DND-41 (cell line): ENCODE results near the gene LRP5.

Experiments
- ATAC-seq: fragments of 200-7000 bp; cut with Tn5 transposase; 3 replicates; pipeline ENCODE4 v1.9.1; 2021; ENCODE audit warnings: low read depth; ENCODE audit not compliant: insufficient read depth
- DNase-seq: peaks from one replicate; pipeline ENCODE4 v3.0.0-alpha.2; 2020
- H2AFZ ChIP-seq: 2 replicates; pipeline ENCODE4 v1.6.0; 2012; ENCODE audit warnings: low read depth, low read length
- H3K27ac ChIP-seq: 2 replicates; pipeline ENCODE4 v1.5.1; 2012; ENCODE audit warnings: low read length, inconsistent platforms
- H3K27me3 ChIP-seq: fragments of 200-600 bp; sonication (generic); 2 replicates; pipeline ENCODE4 v1.6.0; 2012; ENCODE audit warnings: low read length, mild to moderate bottlenecking, inconsistent platforms; ENCODE audit not compliant: insufficient read depth, poor library complexity
- H3K36me3 ChIP-seq: 2 replicates; pipeline ENCODE4 v1.5.1; 2012; ENCODE audit warnings: low read length, inconsistent platforms; ENCODE audit not compliant: insufficient read depth
- H3K4me1 ChIP-seq: 2 replicates; pipeline ENCODE4 v1.5.1; 2012; ENCODE audit warnings: mild to moderate bottlenecking, low read length; ENCODE audit not compliant: insufficient read depth
- H3K4me2 ChIP-seq: 2 replicates; pipeline ENCODE4 v1.6.0; 2012; ENCODE audit warnings: mild to moderate bottlenecking, moderate library complexity, low read length, inconsistent platforms; ENCODE audit not compliant: insufficient read depth
- H3K4me3 ChIP-seq, 2 experiments: fragments of 200-600 bp in 1 of 2; shearing (Covaris generic) in 1 of 2; 2 replicates each; pipeline ENCODE4 v1.5.1; 2012 to 2016; ENCODE audit warnings: inconsistent platforms in 2 of 2, low read length in 2 of 2, mild to moderate bottlenecking in 2 of 2, low read depth in 1 of 2, moderate library complexity in 1 of 2
- H3K79me2 ChIP-seq: 2 replicates; pipeline ENCODE4 v1.6.0; 2012; ENCODE audit warnings: low read length, inconsistent platforms; ENCODE audit not compliant: insufficient read depth
- H3K9ac ChIP-seq: 2 replicates; pipeline ENCODE4 v1.6.0; 2012; ENCODE audit warnings: low read depth, mild to moderate bottlenecking, inconsistent platforms, low read length, moderate library complexity
- H3K9me3 ChIP-seq: 2 replicates; pipeline ENCODE4 v1.5.1; 2012; ENCODE audit warnings: low read length, moderate library complexity, mild to moderate bottlenecking, inconsistent platforms; ENCODE audit not compliant: insufficient read depth, severe bottlenecking
- H4K20me1 ChIP-seq: 2 replicates; pipeline ENCODE4 v1.6.0; 2012; ENCODE audit warnings: low read length; ENCODE audit not compliant: insufficient read depth
- CTCF ChIP-seq: IDR thresholded peaks from 2 replicates; pipeline ENCODE4 v1.5.1; 2012; ENCODE audit warnings: borderline replicate concordance, low read length, moderate library complexity, mild to moderate bottlenecking; ENCODE audit not compliant: poor library complexity, severe bottlenecking; ENCODE audit errors: extremely low read depth
- EZH2 ChIP-seq: IDR thresholded peaks from 3 replicates; pipeline ENCODE4 v1.6.1; 2012; ENCODE audit warnings: borderline replicate concordance, low read depth, mild to moderate bottlenecking, moderate library complexity, low read length, inconsistent platforms; ENCODE audit not compliant: severe bottlenecking

LRP5 gene

DNA sequence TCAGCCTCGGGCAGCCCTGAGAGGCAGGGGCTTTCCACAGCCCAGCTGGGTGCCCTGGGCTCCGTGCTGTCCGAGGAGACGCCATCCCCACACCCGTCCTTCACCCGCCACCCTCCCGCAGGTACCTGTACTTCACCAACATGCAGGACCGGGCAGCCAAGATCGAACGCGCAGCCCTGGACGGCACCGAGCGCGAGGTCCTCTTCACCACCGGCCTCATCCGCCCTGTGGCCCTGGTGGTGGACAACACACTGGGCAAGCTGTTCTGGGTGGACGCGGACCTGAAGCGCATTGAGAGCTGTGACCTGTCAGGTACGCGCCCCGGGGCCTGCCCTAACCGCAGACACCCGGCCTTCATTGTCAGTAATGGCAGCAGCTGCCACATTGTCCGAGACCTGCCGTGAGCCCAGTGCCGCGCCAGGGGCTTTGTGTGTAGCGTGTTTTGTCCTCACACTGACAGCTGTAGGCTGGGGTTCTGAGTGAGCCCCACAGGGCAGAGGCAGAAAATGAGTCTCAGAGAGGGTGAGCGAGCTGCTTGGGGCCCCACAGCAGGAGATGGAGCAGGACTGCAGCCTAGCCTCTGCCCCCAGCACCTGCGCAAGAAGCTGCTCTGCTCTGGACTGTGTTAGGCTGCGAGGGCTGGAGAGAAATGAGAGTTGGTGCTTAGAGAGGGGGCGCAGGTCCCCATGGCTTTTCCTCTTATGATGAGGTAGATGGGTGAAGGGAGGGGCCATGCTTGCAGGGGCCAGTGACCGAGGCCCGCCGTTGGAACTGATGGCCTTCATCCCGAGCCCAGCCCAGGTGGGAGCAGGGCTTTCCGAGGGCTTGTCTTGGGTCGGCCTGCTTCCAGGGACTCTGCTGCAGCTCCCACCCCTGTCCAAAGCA, 112.8 kb downstream of the LRP5 start:
- H3K27me3 ChIP-seq, result no peaks in the 10 kb centered on the region
- H3K9ac ChIP-seq, result no peak overlapping the region
- ATAC-seq, result no peak
- H4K20me1 ChIP-seq, result no peaks in the 10 kb centered on the region
- H3K4me3 ChIP-seq, result no peak overlapping the region
- no peak overlapping the region for H3K27ac ChIP-seq
- DNase-seq, result no peak
- TF ChIP-seq CTCF, result no peak
- no peak for TF ChIP-seq EZH2
- H3K4me1 ChIP-seq, result no peaks in the 10 kb centered on the region
- no peak overlapping the region for H2AFZ ChIP-seq
- H3K9me3 ChIP-seq, result peaks cover 13% of the 10 kb centered on the region
- H3K4me2 ChIP-seq, result no peak overlapping the region
- H3K79me2 ChIP-seq, result no peaks in the 10 kb centered on the region
- H3K36me3 ChIP-seq, result peaks cover 63% of the 10 kb centered on the region

- Histone ChIP-seq H2AFZ (no peak overlapping the region), H3K27ac (no peak overlapping the region), H3K27me3 (no peaks in the 10 kb centered on the region), H3K79me2 (no peaks in the 10 kb centered on the region), H3K9me3 (peaks cover 13% of the 10 kb centered on the region), H3K4me3 (no peak overlapping the region), H3K9ac (no peak overlapping the region), H4K20me1 (no peaks in the 10 kb centered on the region), H3K4me2 (no peak overlapping the region), H3K36me3 (peaks cover 64% of the 10 kb centered on the region), H3K4me1 (no peaks in the 10 kb centered on the region)
- no peak for ATAC-seq
- DNase-seq, result no peak
- TF ChIP-seq CTCF (no peak), EZH2 (no peak)
Measured at GRCh38 chr11:68425866-68426380, 113.5 kb downstream of the LRP5 start.

- DNase-seq (no peak), ATAC-seq (no peak)
- no peaks in the 10 kb centered on the region for H4K20me1 ChIP-seq
- H3K36me3 ChIP-seq, result peaks cover 79% of the 10 kb centered on the region
- H3K27me3 ChIP-seq, result no peaks in the 10 kb centered on the region
- H2AFZ ChIP-seq, result no peak overlapping the region
- no peak for TF ChIP-seq EZH2
- H3K79me2 ChIP-seq, result no peaks in the 10 kb centered on the region
- no peak overlapping the region for H3K27ac ChIP-seq
- H3K4me1 ChIP-seq, result no peaks in the 10 kb centered on the region
- no peak overlapping the region for H3K4me3 ChIP-seq
- peaks cover 13% of the 10 kb centered on the region for H3K9me3 ChIP-seq
- H3K4me2 ChIP-seq, result no peak overlapping the region
- H3K9ac ChIP-seq, result no peak overlapping the region
Measured at GRCh38 chr11:68429661-68430060, 117.3 kb downstream of the LRP5 start.

GRCh38 chr11:68430384-68430783, 118.0 kb downstream of the LRP5 start:
- peaks cover 13% of the 10 kb centered on the region for H3K9me3 ChIP-seq
- no peak overlapping the region for H2AFZ ChIP-seq
- no peaks in the 10 kb centered on the region for H3K27me3 ChIP-seq
- DNase-seq (no peak), ATAC-seq (no peak)
- TF ChIP-seq CTCF (no peak), EZH2 (no peak)
- H3K79me2 ChIP-seq, result no peaks in the 10 kb centered on the region
- H3K4me1 ChIP-seq, result no peaks in the 10 kb centered on the region
- no peak overlapping the region for H3K4me3 ChIP-seq
- H3K27ac ChIP-seq, result no peak overlapping the region
- H4K20me1 ChIP-seq, result no peaks in the 10 kb centered on the region
- no peak overlapping the region for H3K4me2 ChIP-seq
- H3K36me3 ChIP-seq, result peaks cover 79% of the 10 kb centered on the region
- H3K9ac ChIP-seq, result no peak overlapping the region
